HepG2 (cell line): ENCODE measurements around the gene BPHL. TPM values are rescaled to one million over a fixed set of nuclear protein-coding genes. Genes with fewer than 3 reads are reported as not detected.

ENCODE experiments used
- ATAC-seq: fragments of 200-7000 bp; cut with Tn5 transposase; 3 replicates; pipeline ENCODE4 v1.9.1; 2020; ENCODE audit warnings: mild to moderate bottlenecking, moderate library complexity
- BruUV-seq: library from RNA; stranded (reverse); fragments of 400-500 nt; replicated peaks from 2 replicates; lab custom pipeline; 2021; lab: Mats Ljungman, UMichigan
- CTCF ChIA-PET: fragments of 300-600 bp; formaldehyde crosslinking; extraction: SDS; loops from one replicate; lab custom pipeline; 2021; ENCODE audit warnings: low total read pairs, inconsistent platforms, low intra/inter-chr PET ratio; lab: Yijun Ruan, JAX
- POLR2A ChIA-PET: fragments of 350-600 bp; sonication (Branson Sonifier 250); formaldehyde crosslinking; loops from one replicate; lab custom pipeline; 2020; ENCODE audit warnings: antibody characterized with exemption, inconsistent platforms; lab: Yijun Ruan, JAX
- DNase-seq: peaks from one replicate; pipeline ENCODE4 v3.0.0-alpha.2; 2015; ENCODE audit warnings: low spot score
- FAIRE-seq: peaks from 3 replicates; lab custom pipeline; 2011; peaks lifted over from hg19 to GRCh38; lab: Jason Lieb, UNC
- H2AFZ ChIP-seq: one replicate; pipeline ENCODE4 v1.6.1; 2011; ENCODE audit warnings: low read length, inconsistent platforms
- H3K27ac ChIP-seq: fragments of 300-600 bp; 3 replicates; pipeline ENCODE4 v1.8.0; 2011; ENCODE audit warnings: mixed run types, mild to moderate bottlenecking, mixed read lengths, low read length, inconsistent platforms; ENCODE audit not compliant: insufficient read depth; ENCODE audit errors: extremely low read length
- H3K27me3 ChIP-seq, 2 experiments: fragments of 200-600 bp in 1 of 2; 2 replicates in 1 of 2; 3 replicates in 1 of 2; pipeline versions ENCODE4 v1.6.0 to v1.8.0; 2011; ENCODE audit warnings: low read length in 2 of 2, mild to moderate bottlenecking in 2 of 2, moderate library complexity in 2 of 2, inconsistent platforms in 1 of 2; ENCODE audit not compliant: insufficient read depth in 2 of 2, control insufficient read depth in 1 of 2
- H3K36me3 ChIP-seq, 2 experiments: fragments of 200-600 bp in 1 of 2; replicated peaks in 1 of 2; 2 replicates in 1 of 2; 3 replicates in 1 of 2; pipeline versions ENCODE4 v1.5.1 to v1.8.0; 2011; ENCODE audit warnings: low read length in 2 of 2, inconsistent platforms in 1 of 2; ENCODE audit not compliant: insufficient read depth in 2 of 2, control insufficient read depth in 1 of 2
- H3K4me1 ChIP-seq: 2 replicates; pipeline ENCODE4 v1.5.1; 2012; ENCODE audit warnings: low read length, inconsistent platforms; ENCODE audit not compliant: insufficient read depth
- H3K4me2 ChIP-seq: 2 replicates; pipeline ENCODE4 v1.6.0; 2011; ENCODE audit warnings: low read depth, low read length, inconsistent platforms
- H3K4me3 ChIP-seq, 3 experiments: fragments of 200-600 bp in 1 of 3; sonication (generic), shearing (Covaris generic) in 1 of 3; replicated peaks in 1 of 3; 2 replicates each; pipeline ENCODE4 v1.5.1; 2011 to 2016; ENCODE audit warnings: low read length in 3 of 3, inconsistent platforms in 2 of 3, low read depth in 2 of 3, mild to moderate bottlenecking in 2 of 3, control low read depth in 1 of 3, mixed read lengths in 1 of 3; ENCODE audit not compliant: insufficient read depth in 1 of 3
- H3K79me2 ChIP-seq: one replicate; pipeline ENCODE4 v1.6.1; 2011; ENCODE audit warnings: low read length, inconsistent platforms; ENCODE audit not compliant: insufficient read depth
- H3K9ac ChIP-seq: 2 replicates; pipeline ENCODE4 v1.6.0; 2011; ENCODE audit warnings: mild to moderate bottlenecking, low read depth, low read length, inconsistent platforms; ENCODE audit not compliant: insufficient read depth
- H3K9me3 ChIP-seq: 2 replicates; pipeline ENCODE4 v1.5.1; 2012; ENCODE audit warnings: mild to moderate bottlenecking, low read length
- H4K20me1 ChIP-seq: 2 replicates; pipeline ENCODE4 v1.6.0; 2011; ENCODE audit warnings: inconsistent platforms, mild to moderate bottlenecking, low read length, moderate library complexity; ENCODE audit not compliant: insufficient read depth
- ATF4 ChIP-seq, 2 experiments: fragments of 450-650 bp in 1 of 2; sonication (generic) in 1 of 2; formaldehyde crosslinking; IDR thresholded peaks; 2 replicates each; pipeline versions ENCODE4 v1.5.0 to v1.8.0; 2020 to 2022; ENCODE audit warnings: mild to moderate bottlenecking in 1 of 2, missing genetic modification reagents in 1 of 2
- CREB1 ChIP-seq, 2 experiments: fragments of 450-650 bp in 1 of 2; IDR thresholded peaks; 2 replicates each; pipeline ENCODE4 v1.6.1; 2016 to 2017; ENCODE audit warnings: control low read depth in 1 of 2, mild to moderate bottlenecking in 1 of 2, missing compliant biosample characterization in 1 of 2, missing genetic modification characterization in 1 of 2
- ELF3 ChIP-seq: IDR thresholded peaks from 2 replicates; pipeline ENCODE4 v1.6.1; 2016; ENCODE audit warnings: missing genetic modification reagents, missing compliant biosample characterization
- GZF1 ChIP-seq: sonication (generic); formaldehyde crosslinking; IDR thresholded peaks from 2 replicates; pipeline ENCODE4 v1.5.1; 2020; ENCODE audit warnings: mild to moderate bottlenecking, missing genetic modification reagents
- KDM1A ChIP-seq: IDR thresholded peaks from 2 replicates; pipeline ENCODE4 v1.6.1; 2016; ENCODE audit warnings: missing compliant biosample characterization
- KLF11 ChIP-seq: IDR thresholded peaks from 2 replicates; pipeline ENCODE4 v1.6.1; 2016; ENCODE audit warnings: missing compliant biosample characterization
- MIXL1 ChIP-seq: IDR thresholded peaks from 2 replicates; pipeline ENCODE4 v1.6.1; 2016
- NAIF1 ChIP-seq: sonication (generic); formaldehyde crosslinking; IDR thresholded peaks from 2 replicates; pipeline ENCODE4 v1.5.0; 2020; ENCODE audit warnings: mild to moderate bottlenecking, missing genetic modification reagents, borderline replicate concordance
- PCBP1 ChIP-seq: fragments of 200-400 bp; formaldehyde crosslinking; IDR thresholded peaks from 2 replicates; pipeline ENCODE4 v1.6.1; 2017; ENCODE audit warnings: mild to moderate bottlenecking, low read depth, low read length, borderline replicate concordance
- POLR2AphosphoS5 ChIP-seq: IDR thresholded peaks from 2 replicates; pipeline ENCODE4 v1.6.1; 2012; ENCODE audit warnings: low read depth, low read length
- SAP130 ChIP-seq: IDR thresholded peaks from 2 replicates; pipeline ENCODE4 v1.6.1; 2016; ENCODE audit warnings: low read depth
- SKI ChIP-seq: fragments of 450-650 bp; IDR thresholded peaks from one replicate; pipeline ENCODE4 v1.6.1; 2018; ENCODE audit warnings: mild to moderate bottlenecking; ENCODE audit not compliant: partially characterized antibody
- ZBTB38 ChIP-seq: sonication (generic); formaldehyde crosslinking; IDR thresholded peaks from 2 replicates; pipeline ENCODE4 v1.5.1; 2020; ENCODE audit warnings: mild to moderate bottlenecking, missing genetic modification reagents
- ZNF275 ChIP-seq: sonication (generic); formaldehyde crosslinking; IDR thresholded peaks from 2 replicates; pipeline ENCODE4 v1.8.0; 2022; ENCODE audit warnings: missing genetic modification reagents, mild to moderate bottlenecking, inconsistent platforms, borderline replicate concordance
- ZNF619 ChIP-seq: sonication (generic); formaldehyde crosslinking; IDR thresholded peaks from 2 replicates; pipeline ENCODE4 v1.4.0; 2020; ENCODE audit warnings: mild to moderate bottlenecking, missing genetic modification reagents
- ZNF652 ChIP-seq: IDR thresholded peaks from 2 replicates; pipeline ENCODE4 v1.6.1; 2016; ENCODE audit warnings: low read depth, borderline replicate concordance
- ZNF766 ChIP-seq: sonication (generic); formaldehyde crosslinking; IDR thresholded peaks from 2 replicates; pipeline ENCODE4 v1.5.0; 2020; ENCODE audit warnings: missing genetic modification reagents, borderline replicate concordance
- ZNF768 ChIP-seq: sonication (generic); formaldehyde crosslinking; IDR thresholded peaks from 2 replicates; pipeline ENCODE4 v1.4.0; 2020; ENCODE audit warnings: missing genetic modification reagents
- WGBS: methylation state at CpG from one replicate; pipeline ENCODE4 v1.1.6; 2017; ENCODE audit warnings: low lambda C conversion rate; 5-methylcytosine and 5-hydroxymethylcytosine counted together
- in situ Hi-C: cut with HindIII; loops from 2 replicates; pipeline ENCODE4 v1.10.0; 2017; ENCODE audit warnings: low pct_unique_long_range_greater_than_20kb; ENCODE audit not compliant: extremely low pct_ligation_motif_present
- intact Hi-C: fragments of 100-400 bp; cut with micrococcal nuclease; formaldehyde crosslinking; loops from one replicate; pipeline ENCODE4 v1.10.0; 2022; ENCODE audit not compliant: unreplicated experiment
- polyA plus RNA-seq, 8 experiments: library from polyadenylated mRNA; depleted of rRNA in 3 of 8; stranded (reverse) in 7 of 8; unstranded in 1 of 8; fragments of >200 nt; fragmentation: Illumina TruSeq in 4 of 8; extraction: Trizol in 4 of 8; gene quantifications; 2 replicates each; pipeline versions ENCODE4 v1.2.1 to v1.2.3, GENCODE V29; 2011 to 2016; ENCODE audit warnings: low read depth in 4 of 8, missing spikeins in 1 of 8, mixed read lengths in 1 of 8; ENCODE audit not compliant: insufficient read depth in 1 of 8
- total RNA-seq, 5 experiments: library from RNA; depleted of rRNA; stranded (reverse); fragments of >200 nt; fragmentation: Illumina TruSeq; extraction: Trizol; gene quantifications; 2 replicates each; pipeline ENCODE4 v1.2.3, GENCODE V29; 2016; ENCODE audit warnings: low read depth in 1 of 5

BPHL gene
- total and polyA plus RNA-seq, 2 of the 13 experiments (the other 11 are each of a cell fraction or from before 2014, with no cell fraction given): 37.8 to 39.5 TPM

GRCh38 chr6:3159805-3160781, 41.6 kb downstream of the BPHL start (continued):
- TF ChIP-seq GZF1 (CRISPR knock-in tag) (no peak), ELF3 (CRISPR knock-in tag) (peak; percentile 47; the same call in 1 of the 2 replicates)

- H3K9ac ChIP-seq: peak overlapping the region; percentile 81; the same call in 1 of the 2 replicates
- H3K4me1 ChIP-seq: peaks cover 70% of the 10 kb centered on the region
- FAIRE-seq (no peak), ATAC-seq (no peak), DNase-seq (no peak)
- BruUV-seq: no TSS peak
- ChIA-PET POLR2A (interaction anchor here (0.6 to 2.0 kb wide), 19 partner anchors 9 to 859 kb away, joined by 3 to 17 read pairs (median 5); partner anchors contain the start of genes BPHL and PSMG4), CTCF (interaction anchor here (2.4 kb wide), 1 partner anchor 36 kb away, joined by 12 read pairs; no protein-coding TSS in a partner anchor)
- H3K36me3 ChIP-seq: no peaks in the 10 kb centered on the region
- no peaks in the 10 kb centered on the region for H3K27me3 ChIP-seq
- H3K27ac ChIP-seq: peak overlapping the region; percentile 89
- intact Hi-C loops (loop anchor here (1.0 to 2.0 kb wide), 3 partner anchors 36 to 89 kb away; no protein-coding TSS in a partner anchor), in situ Hi-C loops (no loop called here)
- H3K9me3 ChIP-seq: no peaks in the 10 kb centered on the region
- H3K79me2 ChIP-seq: peaks cover under 1% of the 10 kb centered on the region
- no peaks in the 10 kb centered on the region for H4K20me1 ChIP-seq
- WGBS: 37% methylated on average over 7 of the region's 7 CpGs
- H2AFZ ChIP-seq: no peak overlapping the region
- peak overlapping the region; percentile 93 for H3K4me2 ChIP-seq
- H3K4me3 ChIP-seq: peak overlapping the region; percentile 67 to 84 (median 72)
- TF ChIP-seq MIXL1 (CRISPR knock-in tag) (0 out of 2 replicates have a peak, but pooled peaks have one; percentile 2), ZNF766 (CRISPR knock-in tag) (no peak), ZNF619 (CRISPR knock-in tag) (no peak), ZBTB38 (CRISPR knock-in tag) (0 out of 2 replicates have a peak, but pooled peaks have one; percentile 19), NAIF1 (CRISPR knock-in tag) (peak; percentile 66; the same call in 1 of the 2 replicates), SKI (no peak), ZNF768 (CRISPR knock-in tag) (peak; percentile 84; the same call in 1 of the 2 replicates), SAP130 (CRISPR knock-in tag) (no peak), POLR2AphosphoS5 (no peak), KLF11 (no peak), CREB1 (IDR thresholded peaks at IDR 0.05) (no peak), CREB1 (CRISPR knock-in tag; IDR thresholded peaks at IDR 0.05) (peak; percentile 27; the same call in 1 of the 2 replicates), KDM1A (0 out of 2 replicates have a peak, but pooled peaks have one; percentile 33), PCBP1 (no peak), ZNF652 (CRISPR knock-in tag) (0 out of 2 replicates have a peak, but pooled peaks have one; percentile 4), ZNF275 (CRISPR knock-in tag) (no peak), ATF4 (CRISPR knock-in tag; IDR thresholded peaks at IDR 0.05) (no peak)
These were observed 43.6 kb downstream of the BPHL start for GRCh38 chr6:3162067-3162497.
